Sigmoid colon (tissue), 7 donors: ENCODE results near the gene IL17RE. TPM values are rescaled to one million over a fixed set of nuclear protein-coding genes. Genes with fewer than 3 reads are reported as not detected.
"Not testable (repeated sequence)": the region's sequence is repeated elsewhere in the genome, so short reads cannot be mapped to it uniquely, and the experiment has no call there.

Experiments
- DNase-seq: peaks from one replicate; pipeline ENCODE4 v3.0.0-alpha.2; 2019
- H3K27ac ChIP-seq, 4 donors: fragments of 200-600 bp; sonication (generic); one replicate each; pipeline ENCODE4 v1.5.1; 2016 to 2019; ENCODE audit warnings: mild to moderate bottlenecking in 1 of 4
- H3K27me3 ChIP-seq, 3 donors: fragments of 200-600 bp; sonication (generic); one replicate each; pipeline ENCODE4 v1.5.1; 2019; ENCODE audit warnings: mild to moderate bottlenecking in 1 of 3
- H3K36me3 ChIP-seq, 4 donors: fragments of 200-600 bp; sonication (generic); one replicate each; pipeline ENCODE4 v1.5.1; 2016 to 2019
- H3K4me1 ChIP-seq, 4 donors: fragments of 200-600 bp; sonication (generic); one replicate each; pipeline ENCODE4 v1.5.1; 2017 to 2019
- H3K4me3 ChIP-seq, 4 donors: fragments of 200-600 bp; sonication (generic); one replicate each; pipeline ENCODE4 v1.5.1; 2017 to 2019; ENCODE audit warnings: mild to moderate bottlenecking in 2 of 4, moderate library complexity in 1 of 4
- H3K9me3 ChIP-seq, 4 donors: fragments of 200-600 bp in 3 of 4; sonication (generic) in 3 of 4; one replicate each; pipeline versions ENCODE4 v1.5.1 to v1.6.1; 2013 to 2019
- CTCF ChIP-seq, 4 experiments: fragments of 450-650 bp in 3 of 4; fragments of 200-600 bp in 1 of 4; IDR thresholded peaks; one replicate each; pipeline ENCODE4 v1.5.1; 2016 to 2019; ENCODE audit warnings: antibody characterized with exemption in 4 of 4, mild to moderate bottlenecking in 3 of 4, moderate library complexity in 2 of 4
- EP300 ChIP-seq, 4 donors: sonication (generic); formaldehyde crosslinking; IDR thresholded peaks; one replicate each; pipeline ENCODE4 v1.6.1; 2017; ENCODE audit warnings: antibody characterized with exemption in 4 of 4
- POLR2A ChIP-seq, 2 donors: fragments of 450-650 bp; IDR thresholded peaks; one replicate each; pipeline ENCODE4 v1.6.1; 2016; ENCODE audit warnings: antibody characterized with exemption in 2 of 2, mild to moderate bottlenecking in 2 of 2, moderate library complexity in 2 of 2
- POLR2AphosphoS5 ChIP-seq, 4 donors: sonication (generic); formaldehyde crosslinking; IDR thresholded peaks; one replicate each; pipeline ENCODE4 v1.6.1; 2017; ENCODE audit warnings: antibody characterized with exemption in 4 of 4
- WGBS, 2 donors: extraction: QIAGEN DNeasy Blood & Tissue Kit; methylation state at CpG; one replicate each; pipeline ENCODE4 v1.1.7; 2013; 5-methylcytosine and 5-hydroxymethylcytosine counted together
- intact Hi-C: fragments of 100-400 bp; cut with DNase I; formaldehyde crosslinking; loops from one replicate; pipeline ENCODE4 v1.15.1; 2023
- polyA plus RNA-seq, 3 donors: library from polyadenylated mRNA; stranded (reverse); fragments of 200-250 nt; gene quantifications; one replicate each; pipeline ENCODE4 v1.2.3, GENCODE V29; 2013
- total RNA-seq, 4 donors: library from RNA; depleted of rRNA; stranded (reverse); fragments of >200 nt; gene quantifications; one replicate each; pipeline ENCODE4 v1.1.0, GENCODE V29; 2016
- donor health status: healthy with polysubstance abuse.
- donor health status: Bipolar disorder and iron deficiency.
- donor health status: healthy.

IL17RE gene
- total and polyA plus RNA-seq, 7 donors: 0.68 to 46.3 (median 2.5) TPM

- Histone ChIP-seq H3K4me1 (peaks cover 0 to 22% (median 21%) of the 10 kb centered on the region in 4 donors), H3K36me3 (peaks cover 7 to 45% (median 18%) of the 10 kb centered on the region in 4 donors), H3K4me3 (no peak overlapping the region), H3K27ac (no peak overlapping the region), H3K27me3 (no peaks in the 10 kb centered on the region), H3K9me3 (no peaks in the 10 kb centered on the region)
- 95% methylated on average over 2 of the region's 2 CpGs for WGBS, 2 donors
- intact Hi-C loops: no loop called here
- TF ChIP-seq POLR2AphosphoS5 (IDR thresholded peaks at IDR 0.05): no peak
- TF ChIP-seq CTCF (IDR thresholded peaks at IDR 0.05): no peak
- no peak for TF ChIP-seq POLR2A (IDR thresholded peaks at IDR 0.05)
- no peak for TF ChIP-seq EP300 (IDR thresholded peaks at IDR 0.05)
- DNase-seq: no peak
Observed at GRCh38 chr3:9938966-9939365, 36.3 kb downstream of the IL17RE start.

- intact Hi-C loops, H3K4me3 ChIP-seq, H3K27ac ChIP-seq, DNase-seq, H3K27me3 ChIP-seq, H3K9me3 ChIP-seq: not testable (repeated sequence)
- Histone ChIP-seq H3K36me3 (peaks cover 7 to 50% (median 21%) of the 10 kb centered on the region in 4 donors), H3K4me1 (peaks cover 0 to 14% (median 12%) of the 10 kb centered on the region in 4 donors)
- WGBS, 2 donors: 97% methylated on average over 32 of the region's 32 CpGs
Observed at GRCh38 chr3:9939906-9940305, 37.3 kb downstream of the IL17RE start.

GRCh38 chr3:9940746-9941145 is 38.1 kb downstream of the IL17RE start:
- intact Hi-C loops: no loop called here
- TF ChIP-seq POLR2AphosphoS5 (IDR thresholded peaks at IDR 0.05) (no peak), POLR2A (IDR thresholded peaks at IDR 0.05) (no peak), EP300 (IDR thresholded peaks at IDR 0.05) (no peak), CTCF (IDR thresholded peaks at IDR 0.05) (no peak)
- Histone ChIP-seq H3K36me3 (peaks cover 7 to 50% (median 21%) of the 10 kb centered on the region in 4 donors), H3K27me3 (no peaks in the 10 kb centered on the region), H3K9me3 (no peaks in the 10 kb centered on the region), H3K4me1 (peaks cover 0 to 11% (median 6%) of the 10 kb centered on the region in 4 donors), H3K4me3 (no peak overlapping the region), H3K27ac (no peak overlapping the region)
- DNase-seq: no peak
- WGBS, 2 donors: 97 to 98% methylated on average over 10 of the region's 10 CpGs

- DNase-seq: no peak
- H3K36me3 ChIP-seq: peaks cover 7 to 44% (median 17%) of the 10 kb centered on the region in 4 donors
Observed at GRCh38 chr3:9942164-9942563, 39.5 kb downstream of the IL17RE start.

More at GRCh38 chr3:9942164-9942563, 39.5 kb downstream of the IL17RE start:
- H3K9me3 ChIP-seq: no peaks in the 10 kb centered on the region
- H3K27me3 ChIP-seq: no peaks in the 10 kb centered on the region
- no peak overlapping the region for H3K4me3 ChIP-seq
- 88 to 95% methylated on average over 4 of the region's 4 CpGs for WGBS, 2 donors
- intact Hi-C loops: no loop called here
- peaks cover 0 to 16% (median 7%) of the 10 kb centered on the region in 4 donors for H3K4me1 ChIP-seq
- TF ChIP-seq CTCF (IDR thresholded peaks at IDR 0.05): no peak
- no peak for TF ChIP-seq POLR2A (IDR thresholded peaks at IDR 0.05)
- no peak for TF ChIP-seq POLR2AphosphoS5 (IDR thresholded peaks at IDR 0.05)
- no peak for TF ChIP-seq EP300 (IDR thresholded peaks at IDR 0.05)
- no peak overlapping the region for H3K27ac ChIP-seq
